Activated naive CD4-positive, alpha-beta T cell treated with anti-CD3 and anti-CD28 coated beads, Interleukin-2, amount 50 U/mL, for 24 hours (primary cell): ENCODE measurements around the gene ADCY1.

Source experiments
- H3K27ac Mint-ChIP-seq: one replicate; pipeline ENCODE4 v1.8.0; 2021; ENCODE audit warnings: mild to moderate bottlenecking, mixed read lengths
- H3K27me3 Mint-ChIP-seq: one replicate; pipeline ENCODE4 v1.8.0; 2021; ENCODE audit warnings: mixed read lengths
- H3K36me3 Mint-ChIP-seq: one replicate; pipeline ENCODE4 v1.8.0; 2021; ENCODE audit warnings: mixed read lengths
- H3K4me1 Mint-ChIP-seq: one replicate; pipeline ENCODE4 v1.8.0; 2021; ENCODE audit warnings: mixed read lengths
- H3K4me3 Mint-ChIP-seq: one replicate; pipeline ENCODE4 v1.8.0; 2021; ENCODE audit warnings: mild to moderate bottlenecking, mixed read lengths
- H3K9me3 Mint-ChIP-seq: one replicate; pipeline ENCODE4 v1.8.0; 2021; ENCODE audit warnings: mixed read lengths

The ADCY1 gene

GRCh38 chr7:45691155-45691656 lies 117.0 kb downstream of the ADCY1 start:
- Mint-ChIP-seq H3K27ac (no peak overlapping the region), H3K27me3 (no peaks in the 10 kb centered on the region), H3K4me3 (no peak overlapping the region), H3K9me3 (no peaks in the 10 kb centered on the region), H3K4me1 (no peaks in the 10 kb centered on the region), H3K36me3 (no peaks in the 10 kb centered on the region)

- Mint-ChIP-seq H3K4me1 (no peaks in the 10 kb centered on the region), H3K36me3 (no peaks in the 10 kb centered on the region), H3K27me3 (no peaks in the 10 kb centered on the region), H3K4me3 (no peak overlapping the region), H3K9me3 (no peaks in the 10 kb centered on the region), H3K27ac (no peak overlapping the region)
These were observed 117.9 kb downstream of the ADCY1 start for GRCh38 chr7:45692031-45692430.

- no peaks in the 10 kb centered on the region for H3K36me3 Mint-ChIP-seq
- H3K4me1 Mint-ChIP-seq = no peaks in the 10 kb centered on the region
- H3K4me3 Mint-ChIP-seq = no peak overlapping the region
- no peak overlapping the region for H3K27ac Mint-ChIP-seq
- peaks cover 1% of the 10 kb centered on the region for H3K27me3 Mint-ChIP-seq
- H3K9me3 Mint-ChIP-seq = no peaks in the 10 kb centered on the region
These were observed 121.3 kb downstream of the ADCY1 start for GRCh38 chr7:45695249-45695995.

- Mint-ChIP-seq H3K27ac (no peak overlapping the region), H3K36me3 (no peaks in the 10 kb centered on the region)
These were observed 122.3 kb downstream of the ADCY1 start for GRCh38 chr7:45696476-45696875.

GRCh38 chr7:45697576-45698136 lies 123.5 kb downstream of the ADCY1 start:
- no peak overlapping the region for H3K27ac Mint-ChIP-seq
- no peaks in the 10 kb centered on the region for H3K36me3 Mint-ChIP-seq
- H3K4me1 Mint-ChIP-seq = no peaks in the 10 kb centered on the region
- H3K4me3 Mint-ChIP-seq = no peak overlapping the region
- no peaks in the 10 kb centered on the region for H3K9me3 Mint-ChIP-seq
- peaks cover 4% of the 10 kb centered on the region for H3K27me3 Mint-ChIP-seq

More at GRCh38 chr7:45696476-45696875, 122.3 kb downstream of the ADCY1 start:
- peaks cover 1% of the 10 kb centered on the region for H3K27me3 Mint-ChIP-seq
- no peaks in the 10 kb centered on the region for H3K4me1 Mint-ChIP-seq
- no peaks in the 10 kb centered on the region for H3K9me3 Mint-ChIP-seq
- no peak overlapping the region for H3K4me3 Mint-ChIP-seq

DNA sequence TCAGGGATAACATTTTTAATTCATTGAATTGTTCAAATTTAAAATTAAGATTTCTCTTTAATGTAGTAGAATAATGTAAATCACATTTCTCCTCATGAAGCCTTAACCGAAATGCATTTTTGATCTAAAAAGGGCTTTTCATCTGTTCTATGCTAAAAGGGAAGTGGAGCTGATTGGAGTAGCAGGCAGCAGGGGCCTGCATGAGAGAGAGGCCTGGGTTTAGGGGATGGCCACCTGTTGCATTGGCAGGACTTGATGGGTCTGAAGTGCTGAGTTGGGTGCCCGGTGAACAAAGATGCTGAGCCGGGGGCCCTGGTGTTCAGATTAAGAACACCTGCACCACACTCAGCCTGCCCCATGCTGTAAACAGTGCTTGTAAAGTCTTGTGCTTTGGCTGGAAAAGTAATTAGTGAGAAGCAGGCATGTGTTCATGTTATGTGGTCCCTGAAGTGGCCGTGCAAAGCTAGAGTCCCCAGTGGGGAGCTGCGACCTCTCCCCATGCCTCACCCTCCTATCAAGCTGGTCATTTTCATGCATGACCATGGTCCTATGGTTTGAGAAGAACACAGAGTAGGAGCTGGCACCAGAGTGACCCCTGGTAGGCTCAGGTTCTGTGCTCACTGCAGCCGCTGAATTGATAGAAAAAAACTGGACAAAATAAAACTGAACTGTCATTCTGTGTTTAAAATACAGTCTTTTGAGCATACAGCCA lies 124.3 kb downstream of the ADCY1 start:
- Mint-ChIP-seq H3K36me3 (no peaks in the 10 kb centered on the region), H3K4me1 (no peaks in the 10 kb centered on the region), H3K27ac (no peak overlapping the region), H3K4me3 (no peak overlapping the region), H3K9me3 (no peaks in the 10 kb centered on the region), H3K27me3 (peaks cover 6% of the 10 kb centered on the region)

DNA sequence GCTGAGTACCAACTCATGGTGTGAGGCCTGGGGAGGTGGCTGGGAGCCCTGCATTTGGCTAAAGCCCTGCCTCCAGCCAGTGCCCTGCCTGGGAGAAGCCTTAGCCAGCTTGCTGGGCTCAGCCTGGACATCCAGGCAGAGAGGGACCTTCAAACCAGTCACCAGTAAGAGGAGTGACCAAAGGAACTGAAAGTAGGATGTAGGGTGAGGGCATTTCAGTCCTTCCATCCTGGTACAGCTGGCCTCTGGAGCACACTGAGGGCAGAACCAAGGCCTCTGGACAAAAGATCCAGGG lies 124.8 kb downstream of the ADCY1 start:
- Mint-ChIP-seq H3K27ac (no peak overlapping the region), H3K36me3 (no peaks in the 10 kb centered on the region), H3K9me3 (no peaks in the 10 kb centered on the region), H3K4me3 (no peak overlapping the region), H3K27me3 (peaks cover 6% of the 10 kb centered on the region), H3K4me1 (no peaks in the 10 kb centered on the region)

GRCh38 chr7:45699726-45700390 lies 125.7 kb downstream of the ADCY1 start:
- Mint-ChIP-seq H3K9me3 (no peaks in the 10 kb centered on the region), H3K27me3 (peaks cover 8% of the 10 kb centered on the region), H3K4me3 (no peak overlapping the region), H3K4me1 (no peaks in the 10 kb centered on the region), H3K27ac (no peak overlapping the region), H3K36me3 (no peaks in the 10 kb centered on the region)

GRCh38 chr7:45700556-45700955 lies 126.4 kb downstream of the ADCY1 start:
- Mint-ChIP-seq H3K36me3 (no peaks in the 10 kb centered on the region), H3K9me3 (no peaks in the 10 kb centered on the region), H3K4me1 (no peaks in the 10 kb centered on the region), H3K27me3 (peaks cover 8% of the 10 kb centered on the region), H3K27ac (no peak overlapping the region), H3K4me3 (no peak overlapping the region)

DNA sequence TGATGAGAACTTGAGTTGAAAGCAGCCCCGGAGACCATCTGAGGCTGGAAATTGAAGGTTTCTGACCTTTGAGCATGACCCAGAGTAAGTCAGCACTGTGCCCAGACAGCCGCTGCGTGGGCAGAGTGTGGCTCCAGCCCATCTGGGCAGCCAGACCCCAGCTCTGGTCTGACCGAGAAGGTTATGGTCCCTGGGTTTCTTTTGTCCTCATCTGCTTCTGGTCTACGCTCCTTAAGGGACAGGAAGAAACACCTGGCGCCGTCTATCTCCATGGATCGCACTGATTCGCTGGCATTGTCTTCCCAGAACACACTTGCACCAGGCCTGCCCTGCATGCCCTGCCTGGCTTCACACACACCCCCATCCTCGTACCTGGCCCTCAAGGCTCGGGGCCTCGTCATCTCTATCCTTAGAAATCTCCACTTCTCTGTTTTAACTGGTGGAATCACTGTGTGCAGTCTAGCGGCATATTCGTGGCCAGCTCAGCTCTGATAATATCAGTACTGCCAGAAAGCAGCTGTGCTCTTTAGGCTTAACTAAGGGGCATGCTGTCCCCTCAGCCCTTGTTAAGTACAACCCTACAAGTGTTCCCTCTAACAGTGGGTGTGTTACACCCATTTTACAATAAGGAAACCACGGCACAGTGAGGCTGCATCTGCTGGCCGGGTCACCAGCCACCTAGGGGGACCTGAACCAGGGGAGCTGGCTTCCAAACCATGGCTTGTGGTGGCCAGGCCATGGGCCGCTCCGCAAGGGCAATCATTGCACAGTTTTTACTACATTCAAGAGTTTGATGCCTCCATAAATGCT lies 127.7 kb downstream of the ADCY1 start:
- Mint-ChIP-seq H3K4me1 (no peaks in the 10 kb centered on the region), H3K9me3 (no peaks in the 10 kb centered on the region), H3K27ac (no peak overlapping the region), H3K27me3 (peaks cover 8% of the 10 kb centered on the region), H3K36me3 (no peaks in the 10 kb centered on the region), H3K4me3 (no peak overlapping the region)

GRCh38 chr7:45702751-45703150 lies 128.6 kb downstream of the ADCY1 start:
- Mint-ChIP-seq H3K9me3 (no peaks in the 10 kb centered on the region), H3K4me1 (no peaks in the 10 kb centered on the region), H3K27ac (no peak overlapping the region), H3K4me3 (no peak overlapping the region), H3K36me3 (no peaks in the 10 kb centered on the region), H3K27me3 (peaks cover 8% of the 10 kb centered on the region)

DNA sequence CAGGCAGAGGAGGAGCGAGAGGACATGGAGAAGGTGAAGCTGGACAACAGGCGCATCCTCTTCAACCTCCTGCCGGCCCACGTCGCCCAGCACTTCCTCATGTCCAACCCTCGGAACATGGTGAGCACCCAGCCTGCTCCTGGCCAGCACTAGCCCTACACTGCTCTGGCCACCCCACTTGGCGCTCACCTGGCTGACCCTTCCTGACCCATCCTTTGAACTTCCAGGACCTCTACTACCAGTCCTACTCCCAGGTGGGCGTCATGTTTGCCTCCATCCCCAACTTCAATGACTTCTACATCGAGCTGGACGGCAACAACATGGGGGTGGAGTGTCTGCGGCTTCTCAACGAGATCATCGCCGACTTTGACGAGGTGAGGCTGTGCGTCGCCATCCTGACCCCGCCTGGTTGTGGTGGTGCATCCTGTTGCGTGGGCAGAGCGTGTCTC lies 129.2 kb downstream of the ADCY1 start:
- no peaks in the 10 kb centered on the region for H3K36me3 Mint-ChIP-seq
- H3K27me3 Mint-ChIP-seq = peaks cover 8% of the 10 kb centered on the region
- H3K4me3 Mint-ChIP-seq = no peak overlapping the region
- H3K9me3 Mint-ChIP-seq = no peaks in the 10 kb centered on the region
- H3K27ac Mint-ChIP-seq = no peak overlapping the region
- no peaks in the 10 kb centered on the region for H3K4me1 Mint-ChIP-seq

DNA sequence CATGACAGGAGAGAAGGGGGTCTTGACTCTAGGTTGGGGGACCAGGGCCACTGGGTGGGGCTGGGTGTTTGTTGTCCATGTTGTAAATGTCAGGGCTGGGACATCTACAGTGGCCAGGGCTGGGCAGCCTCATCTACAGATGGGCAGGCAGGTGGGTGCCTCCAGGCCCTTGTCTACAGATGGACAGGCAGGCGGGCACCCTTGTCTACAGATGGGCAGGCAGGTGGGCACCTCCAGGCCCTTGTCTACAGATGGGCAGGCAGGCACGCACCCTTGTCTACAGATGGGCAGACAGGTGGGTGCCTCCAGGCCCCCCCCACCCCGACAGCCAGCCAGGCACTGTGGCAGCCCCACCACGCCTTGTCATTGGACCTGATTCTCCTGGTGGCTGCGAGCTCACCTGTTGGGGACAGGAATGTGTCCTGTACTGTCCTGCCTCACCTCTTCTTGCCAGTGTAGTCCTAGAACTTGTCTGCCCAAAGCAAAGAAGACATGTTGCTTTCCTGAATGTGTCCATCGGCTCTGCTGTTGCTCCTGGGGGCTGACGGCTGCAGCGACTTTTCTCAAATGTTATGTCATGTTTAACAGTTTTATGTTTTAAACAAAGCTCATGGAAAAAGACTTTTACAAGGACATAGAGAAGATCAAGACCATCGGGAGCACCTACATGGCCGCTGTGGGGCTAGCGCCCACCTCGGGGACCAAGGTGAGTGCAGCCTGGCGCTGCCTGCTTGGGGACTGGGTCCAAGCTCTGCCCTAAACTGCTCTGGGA lies 129.9 kb downstream of the ADCY1 start:
- Mint-ChIP-seq H3K27ac (no peak overlapping the region), H3K4me3 (no peak overlapping the region), H3K9me3 (no peaks in the 10 kb centered on the region), H3K36me3 (no peaks in the 10 kb centered on the region), H3K27me3 (peaks cover 8% of the 10 kb centered on the region), H3K4me1 (no peaks in the 10 kb centered on the region)

GRCh38 chr7:45704683-45705016 lies 130.5 kb downstream of the ADCY1 start:
- Mint-ChIP-seq H3K27ac (no peak overlapping the region), H3K27me3 (peaks cover 8% of the 10 kb centered on the region), H3K9me3 (no peaks in the 10 kb centered on the region), H3K4me3 (no peak overlapping the region), H3K4me1 (no peaks in the 10 kb centered on the region), H3K36me3 (no peaks in the 10 kb centered on the region)
